GM12878 (cell line): ENCODE measurements around the gene CDC42BPA. TPM values are rescaled to one million over a fixed set of nuclear protein-coding genes. Genes with fewer than 3 reads are reported as not detected.

Experiments
- ATAC-seq: fragments of 200-7000 bp; cut with Tn5 transposase; 3 replicates; pipeline ENCODE4 v1.9.1; 2020; ENCODE audit warnings: mild to moderate bottlenecking, moderate library complexity
- BruUV-seq: library from RNA; stranded (reverse); fragments of 400-500 nt; replicated peaks from 2 replicates; lab custom pipeline; 2021; lab: Mats Ljungman, UMichigan
- CTCF ChIA-PET: fragments of 300-600 bp; sonication (Branson Sonifier 250); formaldehyde crosslinking; extraction: SDS; loops from one replicate; lab custom pipeline; 2021; ENCODE audit warnings: inconsistent platforms; lab: Yijun Ruan, JAX
- POLR2A ChIA-PET: fragments of 350-600 bp; formaldehyde crosslinking; extraction: SDS; loops from one replicate; lab custom pipeline; 2021; ENCODE audit warnings: inconsistent platforms; lab: Charles Lee
- RAD21 ChIA-PET: fragments of 300-600 bp; sonication (Branson Sonifier 250); formaldehyde crosslinking; loops from one replicate; lab custom pipeline; 2023; ENCODE audit warnings: antibody characterized with exemption; ENCODE audit not compliant: unreplicated experiment; lab: Charles Lee
- SMC1A ChIA-PET: fragments of 300-600 bp; sonication (Branson Sonifier 250); formaldehyde crosslinking; loops from one replicate; lab custom pipeline; 2023; ENCODE audit not compliant: unreplicated experiment, uncharacterized antibody; lab: Charles Lee
- DNase-seq: peaks from one replicate; pipeline ENCODE4 v3.0.0-alpha.2; 2011; ENCODE audit warnings: low read depth, low spot score
- FAIRE-seq: peaks from 3 replicates; lab custom pipeline; 2011; peaks lifted over from hg19 to GRCh38; lab: Jason Lieb, UNC
- H2AFZ ChIP-seq: 2 replicates; pipeline ENCODE4 v1.6.0; 2011; ENCODE audit warnings: low read depth, low read length, control low read depth; ENCODE audit not compliant: control insufficient read depth
- H3K27ac ChIP-seq: 2 replicates; pipeline ENCODE4 v1.5.1; 2011; ENCODE audit warnings: control low read depth; ENCODE audit not compliant: control insufficient read depth, insufficient read depth
- H3K27me3 ChIP-seq, 2 experiments: replicated peaks in 1 of 2; 2 replicates each; pipeline versions ENCODE4 v1.6.0 to v1.6.1; 2011; ENCODE audit warnings: low read length in 1 of 2; ENCODE audit not compliant: control insufficient read depth in 2 of 2, insufficient read depth in 2 of 2
- H3K36me3 ChIP-seq, 2 experiments: 2 replicates each; pipeline ENCODE4 v1.5.1; 2011; ENCODE audit warnings: low read length in 1 of 2; ENCODE audit not compliant: control insufficient read depth in 2 of 2, insufficient read depth in 2 of 2
- H3K4me1 ChIP-seq: 2 replicates; pipeline ENCODE4 v1.6.1; 2011; ENCODE audit warnings: mild to moderate bottlenecking, low read length, moderate library complexity, mixed read lengths; ENCODE audit not compliant: control insufficient read depth, insufficient read depth
- H3K4me2 ChIP-seq: 2 replicates; pipeline ENCODE4 v1.6.0; 2011; ENCODE audit warnings: control low read depth; ENCODE audit not compliant: control insufficient read depth, insufficient read depth
- H3K4me3 ChIP-seq: fragments of 200-600 bp; sonication (generic); 2 replicates; pipeline ENCODE4 v1.5.1; 2016
- H3K79me2 ChIP-seq: 2 replicates; pipeline ENCODE4 v1.6.0; 2011; ENCODE audit warnings: low read length; ENCODE audit not compliant: control insufficient read depth, insufficient read depth
- H3K9ac ChIP-seq: 2 replicates; pipeline ENCODE4 v1.8.0; 2011; ENCODE audit warnings: low read length, control low read depth, mixed read lengths; ENCODE audit not compliant: control insufficient read depth, insufficient read depth
- H3K9me3 ChIP-seq: replicated peaks from 3 replicates; pipeline ENCODE4 v1.5.1; 2011; ENCODE audit warnings: mild to moderate bottlenecking, low read length; ENCODE audit not compliant: control insufficient read depth, insufficient read depth
- H4K20me1 ChIP-seq: 2 replicates; pipeline ENCODE4 v1.6.0; 2011; ENCODE audit not compliant: control insufficient read depth, insufficient read depth
- CREM ChIP-seq: IDR thresholded peaks from 2 replicates; pipeline ENCODE4 v1.6.1; 2014; ENCODE audit warnings: antibody characterized with exemption, low read depth
- HDAC2 ChIP-seq: fragments of 200-600 bp; sonication (generic); IDR thresholded peaks from 2 replicates; pipeline ENCODE4 v1.6.1; 2017
- KAT2A ChIP-seq: conservative IDR thresholded peaks from 2 replicates; pipeline ENCODE4 v1.6.1; 2011; ENCODE audit warnings: low read depth, low read length; ENCODE audit not compliant: control insufficient read depth
- KLF5 ChIP-seq: fragments of 450-650 bp; IDR thresholded peaks from 2 replicates; pipeline ENCODE4 v1.6.1; 2014; ENCODE audit warnings: mild to moderate bottlenecking; ENCODE audit not compliant: partially characterized antibody
- REST ChIP-seq: IDR thresholded peaks from 2 replicates; pipeline ENCODE4 v1.6.1; 2012; ENCODE audit warnings: mild to moderate bottlenecking, low read depth, low read length
- TCF12 ChIP-seq: IDR thresholded peaks from 2 replicates; pipeline ENCODE4 v1.6.1; 2011; ENCODE audit warnings: low read depth, mild to moderate bottlenecking, low read length
- ZNF274 ChIP-seq: IDR thresholded peaks from one replicate; pipeline ENCODE4 v1.8.0; 2011; ENCODE audit not compliant: insufficient read length, insufficient read depth
- WGBS: methylation state at CpG from one replicate; pipeline ENCODE4 v1.1.6; 2016; ENCODE audit warnings: low lambda C conversion rate; ENCODE audit not compliant: insufficient replicate concordance, insufficient coverage; ENCODE audit errors: missing lambda C conversion rate; 5-methylcytosine and 5-hydroxymethylcytosine counted together
- in situ Hi-C: fragments of 300-500 bp; cut with MboI; formaldehyde crosslinking; loops from 9 replicates; pipeline ENCODE4 v1.14.3; 2018; ENCODE audit warnings: mixed read lengths
- intact Hi-C: fragments of 100-400 bp; cut with micrococcal nuclease; formaldehyde crosslinking; loops from one replicate; pipeline ENCODE4 v1.14.2; 2022; ENCODE audit not compliant: unreplicated experiment
- polyA plus RNA-seq, 11 experiments: library from polyadenylated mRNA; depleted of rRNA in 4 of 11; unstranded in 6 of 11; stranded (reverse) in 5 of 11; fragments of >200 nt; fragmentation: Nextera tagmentation in 4 of 11; fragmentation: Illumina TruSeq in 1 of 11; extraction: Ambion mirVana in 4 of 11; extraction: Trizol in 1 of 11; gene quantifications; 1 replicate in 1 of 11; 2 replicates in 10 of 11; pipeline versions ENCODE4 v1.2.1 to v1.2.3, GENCODE V29; 2011 to 2016; ENCODE audit warnings: inconsistent platforms in 2 of 11, missing spikeins in 2 of 11, low read depth in 1 of 11
- total RNA-seq, 4 experiments: library from RNA; depleted of rRNA in 3 of 4; stranded (reverse); fragments of >200 nt in 3 of 4; fragmentation: Illumina TruSeq in 1 of 4; extraction: Trizol in 1 of 4; gene quantifications; 2 replicates each; pipeline versions ENCODE4 v1.2.1 to v1.2.3, GENCODE V29; 2013 to 2021
- TF ChIP-seq, protein P1 (sequence below): fragments of 450-650 bp; formaldehyde crosslinking; IDR thresholded peaks from 2 replicates; pipeline ENCODE4 v1.5.0; 2022; ENCODE audit warnings: mild to moderate bottlenecking, missing genetic modification characterization
- TF ChIP-seq, protein P2 (sequence below): fragments of 450-650 bp; IDR thresholded peaks from 2 replicates; pipeline ENCODE4 v1.6.1; 2014; ENCODE audit warnings: mild to moderate bottlenecking
- TF ChIP-seq, protein P3 (sequence below): fragments of 450-650 bp; IDR thresholded peaks from 2 replicates; pipeline ENCODE4 v1.6.1; 2017; ENCODE audit warnings: mild to moderate bottlenecking, moderate library complexity

CDC42BPA gene
- total and polyA plus RNA-seq, 10 of the 15 experiments (the other 5 are each of a cell fraction or from before 2014, with no cell fraction given) = 0.02 to 0.52 (median 0.10) TPM

- TF ChIP-seq, protein P1, sequence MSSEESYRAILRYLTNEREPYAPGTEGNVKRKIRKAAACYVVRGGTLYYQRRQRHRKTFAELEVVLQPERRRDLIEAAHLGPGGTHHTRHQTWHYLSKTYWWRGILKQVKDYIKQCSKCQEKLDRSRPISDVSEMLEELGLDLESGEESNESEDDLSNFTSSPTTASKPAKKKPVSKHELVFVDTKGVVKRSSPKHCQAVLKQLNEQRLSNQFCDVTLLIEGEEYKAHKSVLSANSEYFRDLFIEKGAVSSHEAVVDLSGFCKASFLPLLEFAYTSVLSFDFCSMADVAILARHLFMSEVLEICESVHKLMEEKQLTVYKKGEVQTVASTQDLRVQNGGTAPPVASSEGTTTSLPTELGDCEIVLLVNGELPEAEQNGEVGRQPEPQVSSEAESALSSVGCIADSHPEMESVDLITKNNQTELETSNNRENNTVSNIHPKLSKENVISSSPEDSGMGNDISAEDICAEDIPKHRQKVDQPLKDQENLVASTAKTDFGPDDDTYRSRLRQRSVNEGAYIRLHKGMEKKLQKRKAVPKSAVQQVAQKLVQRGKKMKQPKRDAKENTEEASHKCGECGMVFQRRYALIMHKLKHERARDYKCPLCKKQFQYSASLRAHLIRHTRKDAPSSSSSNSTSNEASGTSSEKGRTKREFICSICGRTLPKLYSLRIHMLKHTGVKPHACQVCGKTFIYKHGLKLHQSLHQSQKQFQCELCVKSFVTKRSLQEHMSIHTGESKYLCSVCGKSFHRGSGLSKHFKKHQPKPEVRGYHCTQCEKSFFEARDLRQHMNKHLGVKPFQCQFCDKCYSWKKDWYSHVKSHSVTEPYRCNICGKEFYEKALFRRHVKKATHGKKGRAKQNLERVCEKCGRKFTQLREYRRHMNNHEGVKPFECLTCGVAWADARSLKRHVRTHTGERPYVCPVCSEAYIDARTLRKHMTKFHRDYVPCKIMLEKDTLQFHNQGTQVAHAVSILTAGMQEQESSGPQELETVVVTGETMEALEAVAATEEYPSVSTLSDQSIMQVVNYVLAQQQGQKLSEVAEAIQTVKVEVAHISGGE = no peak
- TF ChIP-seq REST (no peak), KAT2A (no peak)
- TF ChIP-seq, all 136 proteins: peak for 0
Observed at GRCh38 chr1:226987179-226987536, 331.1 kb downstream of the CDC42BPA start (continued).

GRCh38 chr1:226986496-226987178, 331.7 kb downstream of the CDC42BPA start:
- POLR2A ChIA-PET = no interaction called here
- TSS peak; percentile 76 for BruUV-seq
- no peak for FAIRE-seq
- Histone ChIP-seq H2AFZ (no peak overlapping the region), H3K9me3 (no peaks in the 10 kb centered on the region), H3K4me2 (no peak overlapping the region), H3K4me3 (no peak overlapping the region), H3K9ac (no peak overlapping the region), H3K4me1 (peaks cover 9% of the 10 kb centered on the region; the same call in 1 of the 2 replicates), H4K20me1 (no peaks in the 10 kb centered on the region), H3K79me2 (no peaks in the 10 kb centered on the region), H3K36me3 (peaks cover 2 to 3% of the 10 kb centered on the region in 2 experiments; a peak in 3 of 4 replicates), H3K27me3 (no peaks in the 10 kb centered on the region), H3K27ac (no peak overlapping the region)
- CTCF ChIA-PET = no interaction called here
- in situ Hi-C loops (no loop called here), intact Hi-C loops (no loop called here)
- 91% methylated on average over 21 of the region's 21 CpGs for WGBS
- DNase-seq = no peak
- no peak for ATAC-seq
- RAD21 ChIA-PET = no interaction called here
- SMC1A ChIA-PET = no interaction called here
- TF ChIP-seq ZNF274 = no peak
- no peak for TF ChIP-seq KLF5
- TF ChIP-seq, protein P2, sequence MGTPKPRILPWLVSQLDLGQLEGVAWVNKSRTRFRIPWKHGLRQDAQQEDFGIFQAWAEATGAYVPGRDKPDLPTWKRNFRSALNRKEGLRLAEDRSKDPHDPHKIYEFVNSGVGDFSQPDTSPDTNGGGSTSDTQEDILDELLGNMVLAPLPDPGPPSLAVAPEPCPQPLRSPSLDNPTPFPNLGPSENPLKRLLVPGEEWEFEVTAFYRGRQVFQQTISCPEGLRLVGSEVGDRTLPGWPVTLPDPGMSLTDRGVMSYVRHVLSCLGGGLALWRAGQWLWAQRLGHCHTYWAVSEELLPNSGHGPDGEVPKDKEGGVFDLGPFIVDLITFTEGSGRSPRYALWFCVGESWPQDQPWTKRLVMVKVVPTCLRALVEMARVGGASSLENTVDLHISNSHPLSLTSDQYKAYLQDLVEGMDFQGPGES = no peak
- TF ChIP-seq, protein P3, sequence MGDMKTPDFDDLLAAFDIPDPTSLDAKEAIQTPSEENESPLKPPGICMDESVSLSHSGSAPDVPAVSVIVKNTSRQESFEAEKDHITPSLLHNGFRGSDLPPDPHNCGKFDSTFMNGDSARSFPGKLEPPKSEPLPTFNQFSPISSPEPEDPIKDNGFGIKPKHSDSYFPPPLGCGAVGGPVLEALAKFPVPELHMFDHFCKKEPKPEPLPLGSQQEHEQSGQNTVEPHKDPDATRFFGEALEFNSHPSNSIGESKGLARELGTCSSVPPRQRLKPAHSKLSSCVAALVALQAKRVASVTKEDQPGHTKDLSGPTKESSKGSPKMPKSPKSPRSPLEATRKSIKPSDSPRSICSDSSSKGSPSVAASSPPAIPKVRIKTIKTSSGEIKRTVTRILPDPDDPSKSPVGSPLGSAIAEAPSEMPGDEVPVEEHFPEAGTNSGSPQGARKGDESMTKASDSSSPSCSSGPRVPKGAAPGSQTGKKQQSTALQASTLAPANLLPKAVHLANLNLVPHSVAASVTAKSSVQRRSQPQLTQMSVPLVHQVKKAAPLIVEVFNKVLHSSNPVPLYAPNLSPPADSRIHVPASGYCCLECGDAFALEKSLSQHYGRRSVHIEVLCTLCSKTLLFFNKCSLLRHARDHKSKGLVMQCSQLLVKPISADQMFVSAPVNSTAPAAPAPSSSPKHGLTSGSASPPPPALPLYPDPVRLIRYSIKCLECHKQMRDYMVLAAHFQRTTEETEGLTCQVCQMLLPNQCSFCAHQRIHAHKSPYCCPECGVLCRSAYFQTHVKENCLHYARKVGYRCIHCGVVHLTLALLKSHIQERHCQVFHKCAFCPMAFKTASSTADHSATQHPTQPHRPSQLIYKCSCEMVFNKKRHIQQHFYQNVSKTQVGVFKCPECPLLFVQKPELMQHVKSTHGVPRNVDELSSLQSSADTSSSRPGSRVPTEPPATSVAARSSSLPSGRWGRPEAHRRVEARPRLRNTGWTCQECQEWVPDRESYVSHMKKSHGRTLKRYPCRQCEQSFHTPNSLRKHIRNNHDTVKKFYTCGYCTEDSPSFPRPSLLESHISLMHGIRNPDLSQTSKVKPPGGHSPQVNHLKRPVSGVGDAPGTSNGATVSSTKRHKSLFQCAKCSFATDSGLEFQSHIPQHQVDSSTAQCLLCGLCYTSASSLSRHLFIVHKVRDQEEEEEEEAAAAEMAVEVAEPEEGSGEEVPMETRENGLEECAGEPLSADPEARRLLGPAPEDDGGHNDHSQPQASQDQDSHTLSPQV = no peak
- TF ChIP-seq TCF12 = no peak
- TF ChIP-seq CREM = no peak
- no peak for TF ChIP-seq HDAC2
